Right atrium auricular region (tissue), 2 donors: Measurements from ENCODE around the gene BEST1. TPM values are rescaled to one million over a fixed set of nuclear protein-coding genes. Genes with fewer than 3 reads are reported as not detected.

Experiments used
- DNase-seq: peaks from one replicate; pipeline ENCODE4 v3.0.0-alpha.2; 2019; ENCODE audit warnings: low spot score
- H3K27ac ChIP-seq, 2 donors: fragments of 200-600 bp; sonication (generic); 1 replicate in 1 of 2; 2 replicates in 1 of 2; pipeline ENCODE4 v1.5.1; 2016 to 2019
- H3K27me3 ChIP-seq, 2 donors: fragments of 200-600 bp; sonication (generic); one replicate each; pipeline versions ENCODE4 v1.5.1 to v1.6.0; 2017 to 2019
- H3K36me3 ChIP-seq: fragments of 200-600 bp; sonication (generic); one replicate; pipeline ENCODE4 v1.5.1; 2016
- H3K4me1 ChIP-seq, 2 donors: fragments of 200-600 bp; sonication (generic); one replicate each; pipeline versions ENCODE4 v1.5.1 to v1.6.0; 2017 to 2019
- H3K4me3 ChIP-seq, 2 donors: fragments of 200-600 bp; sonication (generic); 1 replicate in 1 of 2; 2 replicates in 1 of 2; pipeline ENCODE4 v1.5.1; 2017 to 2019; ENCODE audit warnings: mild to moderate bottlenecking in 1 of 2, moderate library complexity in 1 of 2
- H3K9me3 ChIP-seq, 2 donors: fragments of 200-600 bp; sonication (generic); one replicate each; pipeline ENCODE4 v1.5.1; 2019
- total RNA-seq, 2 donors: library from RNA; depleted of rRNA; stranded (reverse); fragments of >200 nt; gene quantifications; one replicate each; pipeline ENCODE4 v1.1.0, GENCODE V29; 2016
- TF ChIP-seq, protein P1 (sequence below), 2 donors: fragments of 200-600 bp; sonication (generic); IDR thresholded peaks; one replicate each; pipeline ENCODE4 v1.5.1; 2019; ENCODE audit warnings: antibody characterized with exemption in 2 of 2

BEST1 gene
- total RNA-seq, 2 donors from 2014 or later, result 1.3 to 4.7 TPM

DNA sequence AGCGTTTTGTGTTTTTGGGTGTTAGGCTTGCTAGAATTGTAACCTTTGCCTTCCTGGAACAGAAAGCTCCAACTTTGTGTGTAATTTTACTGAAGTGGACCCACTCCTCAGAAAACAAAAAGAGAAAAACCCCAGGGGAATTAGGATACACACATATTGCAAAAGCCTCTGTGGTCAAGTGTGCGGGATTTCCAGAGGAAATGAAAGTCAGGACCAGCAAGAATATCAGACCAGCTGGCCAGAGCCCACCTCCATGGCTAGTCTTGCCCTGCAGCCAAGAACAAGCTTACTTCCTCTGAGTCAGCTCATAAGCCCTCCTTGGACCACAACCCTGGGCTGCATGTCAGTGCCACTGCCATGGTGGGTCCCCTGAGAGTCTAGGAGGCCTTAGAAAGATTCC, 54.3 kb downstream of the BEST1 start:
- Histone ChIP-seq H3K27ac (peak overlapping the region in 1 of 2 donors; percentile 1), H3K4me3 (no peak overlapping the region)
- peak; percentile 69 for DNase-seq

GRCh38 chr11:62008193-62008592, 58.0 kb downstream of the BEST1 start:
- DNase-seq, result no peak
- TF ChIP-seq, protein P1, sequence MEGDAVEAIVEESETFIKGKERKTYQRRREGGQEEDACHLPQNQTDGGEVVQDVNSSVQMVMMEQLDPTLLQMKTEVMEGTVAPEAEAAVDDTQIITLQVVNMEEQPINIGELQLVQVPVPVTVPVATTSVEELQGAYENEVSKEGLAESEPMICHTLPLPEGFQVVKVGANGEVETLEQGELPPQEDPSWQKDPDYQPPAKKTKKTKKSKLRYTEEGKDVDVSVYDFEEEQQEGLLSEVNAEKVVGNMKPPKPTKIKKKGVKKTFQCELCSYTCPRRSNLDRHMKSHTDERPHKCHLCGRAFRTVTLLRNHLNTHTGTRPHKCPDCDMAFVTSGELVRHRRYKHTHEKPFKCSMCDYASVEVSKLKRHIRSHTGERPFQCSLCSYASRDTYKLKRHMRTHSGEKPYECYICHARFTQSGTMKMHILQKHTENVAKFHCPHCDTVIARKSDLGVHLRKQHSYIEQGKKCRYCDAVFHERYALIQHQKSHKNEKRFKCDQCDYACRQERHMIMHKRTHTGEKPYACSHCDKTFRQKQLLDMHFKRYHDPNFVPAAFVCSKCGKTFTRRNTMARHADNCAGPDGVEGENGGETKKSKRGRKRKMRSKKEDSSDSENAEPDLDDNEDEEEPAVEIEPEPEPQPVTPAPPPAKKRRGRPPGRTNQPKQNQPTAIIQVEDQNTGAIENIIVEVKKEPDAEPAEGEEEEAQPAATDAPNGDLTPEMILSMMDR (IDR thresholded peaks at IDR 0.05), result no peak
- no peaks in the 10 kb centered on the region for H3K9me3 ChIP-seq
- H3K27me3 ChIP-seq, result no peaks in the 10 kb centered on the region
- H3K36me3 ChIP-seq, result no peaks in the 10 kb centered on the region
- no peak overlapping the region for H3K27ac ChIP-seq
- H3K4me3 ChIP-seq, result no peak overlapping the region
- H3K4me1 ChIP-seq, result peaks cover 0 to 17% of the 10 kb centered on the region in 2 donors

More for the DNA sequence above, 54.3 kb downstream of the BEST1 start:
- peaks cover 0 to 1% of the 10 kb centered on the region in 2 donors for H3K9me3 ChIP-seq
- no peaks in the 10 kb centered on the region for H3K36me3 ChIP-seq
- H3K4me1 ChIP-seq, result peaks cover 0 to 17% of the 10 kb centered on the region in 2 donors
- H3K27me3 ChIP-seq, result no peaks in the 10 kb centered on the region
- TF ChIP-seq, protein P1 (IDR thresholded peaks at IDR 0.05), result no peak

DNA sequence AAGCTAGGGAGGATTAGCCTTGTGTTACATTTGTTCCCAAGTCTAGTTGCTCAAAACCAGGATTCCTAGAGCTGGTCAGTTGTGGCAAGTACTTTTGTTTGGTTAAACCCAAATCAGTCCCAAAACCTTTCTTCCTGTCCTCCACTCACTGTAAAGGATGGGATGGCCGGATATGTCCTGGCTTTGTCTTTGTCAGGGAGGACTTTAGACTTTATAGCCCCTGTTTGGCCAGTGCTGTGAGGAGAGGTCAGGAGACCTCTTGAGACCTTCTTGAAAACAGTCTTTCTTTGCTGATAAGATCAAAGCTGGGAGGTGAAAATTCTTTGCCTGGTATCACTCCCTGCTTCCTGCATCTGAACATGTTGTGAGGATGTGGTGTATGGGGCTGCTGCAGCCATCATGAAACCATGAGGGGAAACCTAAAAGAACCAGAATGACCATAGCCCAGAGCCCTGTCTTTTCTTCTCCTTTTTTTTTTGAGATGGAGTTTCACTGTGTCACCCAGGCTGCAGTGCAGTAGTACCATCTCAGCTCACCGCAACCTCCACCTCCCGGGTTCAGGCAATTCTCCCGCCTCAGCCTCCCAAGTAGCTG, 60.9 kb downstream of the BEST1 start:
- no peaks in the 10 kb centered on the region for H3K9me3 ChIP-seq
- TF ChIP-seq, protein P1 (IDR thresholded peaks at IDR 0.05), result no peak
- no peak for DNase-seq
- H3K36me3 ChIP-seq, result no peaks in the 10 kb centered on the region
- H3K4me1 ChIP-seq, result no peaks in the 10 kb centered on the region
- H3K4me3 ChIP-seq, result no peak overlapping the region
- no peaks in the 10 kb centered on the region for H3K27me3 ChIP-seq
- no peak overlapping the region for H3K27ac ChIP-seq

GRCh38 chr11:62011881-62012280, 61.7 kb downstream of the BEST1 start:
- H3K27ac ChIP-seq, result no peak overlapping the region
- H3K9me3 ChIP-seq, result no peaks in the 10 kb centered on the region
- H3K4me3 ChIP-seq, result no peak overlapping the region
- no peaks in the 10 kb centered on the region for H3K36me3 ChIP-seq
- H3K4me1 ChIP-seq, result no peaks in the 10 kb centered on the region
- no peaks in the 10 kb centered on the region for H3K27me3 ChIP-seq
- no peak for DNase-seq
- TF ChIP-seq, protein P1 (IDR thresholded peaks at IDR 0.05), result no peak

DNA sequence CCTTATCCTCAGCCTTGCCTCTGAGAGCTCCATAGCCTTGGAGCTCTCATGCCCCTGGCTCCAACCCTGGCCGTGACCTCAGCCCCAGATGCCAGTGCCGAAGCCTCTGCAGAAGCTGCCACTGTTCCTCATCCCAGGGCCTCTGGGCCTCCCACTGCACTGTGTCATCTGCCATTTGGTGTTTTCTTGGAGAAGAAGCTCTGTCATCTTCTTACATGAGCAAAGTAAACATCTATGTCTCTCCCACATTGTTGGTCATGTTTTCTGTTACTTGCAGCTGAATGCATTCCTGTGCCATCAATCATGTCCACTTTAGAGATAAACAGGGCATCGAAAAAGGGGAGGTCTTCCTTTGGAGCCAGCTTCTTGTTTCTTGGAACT, 62.3 kb downstream of the BEST1 start:
- Histone ChIP-seq H3K9me3 (no peaks in the 10 kb centered on the region), H3K4me1 (no peaks in the 10 kb centered on the region), H3K27me3 (no peaks in the 10 kb centered on the region), H3K36me3 (no peaks in the 10 kb centered on the region), H3K4me3 (no peak overlapping the region), H3K27ac (no peak overlapping the region)
- TF ChIP-seq, protein P1 (IDR thresholded peaks at IDR 0.05), result no peak
- DNase-seq, result no peak
